Adrenal gland (tissue), 12 donors: ENCODE measurements around the gene MGAT5. TPM values are rescaled to one million over a fixed set of nuclear protein-coding genes. Genes with fewer than 3 reads are reported as not detected.

Source experiments
- DNase-seq, 7 donors: peaks; one replicate each; pipeline ENCODE4 v3.0.0-alpha.2; 2019 to 2020
- H3K27ac ChIP-seq, 5 donors: fragments of 200-600 bp; sonication (generic) in 4 of 5; 1 replicate in 3 of 5; 2 replicates in 2 of 5; pipeline versions ENCODE4 v1.5.1 to v1.8.0; 2016 to 2020; ENCODE audit warnings: mild to moderate bottlenecking in 1 of 5
- H3K27me3 ChIP-seq: fragments of 200-600 bp; 2 replicates; pipeline ENCODE4 v1.8.0; 2021
- H3K36me3 ChIP-seq, 2 donors: fragments of 200-600 bp; replicated peaks in 1 of 2; 1 replicate in 1 of 2; 2 replicates in 1 of 2; pipeline versions ENCODE4 v1.5.1 to v1.8.0; 2018 to 2022
- H3K4me1 ChIP-seq, 2 donors: fragments of 200-600 bp; replicated peaks in 1 of 2; 1 replicate in 1 of 2; 2 replicates in 1 of 2; pipeline versions ENCODE4 v1.5.1 to v1.8.0; 2018 to 2021
- H3K4me3 ChIP-seq, 4 donors: fragments of 200-600 bp; sonication (generic) in 3 of 4; one replicate each; pipeline ENCODE4 v1.5.1; 2016 to 2018
- H3K9me3 ChIP-seq, 3 donors: fragments of 200-600 bp; sonication (generic) in 1 of 3; replicated peaks in 1 of 3; 1 replicate in 2 of 3; 2 replicates in 1 of 3; pipeline versions ENCODE4 v1.5.1 to v1.8.0; 2016 to 2021
- CTCF ChIP-seq, 6 experiments: fragments of 450-650 bp in 4 of 6; fragments of 200-600 bp in 2 of 6; sonication (generic) in 1 of 6; IDR thresholded peaks; 1 replicate in 5 of 6; 2 replicates in 1 of 6; pipeline versions ENCODE4 v1.5.1 to v1.8.0; 2016 to 2021; ENCODE audit warnings: antibody characterized with exemption in 6 of 6, mild to moderate bottlenecking in 2 of 6, moderate library complexity in 1 of 6
- POLR2A ChIP-seq, 2 donors: fragments of 450-650 bp; IDR thresholded peaks; one replicate each; pipeline ENCODE4 v1.6.1; 2017; ENCODE audit warnings: antibody characterized with exemption in 2 of 2, mild to moderate bottlenecking in 2 of 2, moderate library complexity in 1 of 2
- WGBS, 4 donors: extraction: QIAGEN DNeasy Blood & Tissue Kit in 2 of 4; methylation state at CpG; one replicate each; pipeline versions ENCODE4 v1.1.5 to v1.1.7; 2013 to 2017; 5-methylcytosine and 5-hydroxymethylcytosine counted together
- intact Hi-C, 2 donors: fragments of 100-400 bp; cut with DNase I; formaldehyde crosslinking; loops; one replicate each; pipeline versions ENCODE4 v1.14.1 to v1.15.0; 2022 to 2023
- polyA plus RNA-seq, 3 donors: library from polyadenylated mRNA; stranded (reverse); fragments of 200-250 nt in 2 of 3; fragments of 350-450 nt in 1 of 3; fragmentation: Illumina TruSeq in 1 of 3; extraction: RNeasy Lipid Tissue Mini Kit (QIAGEN cat#74804) in 1 of 3; gene quantifications; one replicate each; pipeline ENCODE4 v1.2.3, GENCODE V29; 2013 to 2014
- total RNA-seq, 9 donors: library from RNA; depleted of rRNA in 4 of 9; stranded (reverse); fragments of >200 nt in 4 of 9; fragments of 120-200 nt in 1 of 9; fragmentation: NEBNext Ultra II Directional in 1 of 9; extraction: Animal tissue kit (Norgen Biotek cat#: 25700) in 1 of 9; gene quantifications; one replicate each; pipeline versions ENCODE4 v1.1.0 to v1.2.4, GENCODE V29; 2013 to 2023
- donor health status: healthy with polysubstance abuse.
- donor health status: Bipolar disorder and iron deficiency.
- donor health status: DM: yes; HTN: yes; CAD: no.
- donor health status: DM: no; HTN: no; CAD: no.
- donor health status: DM: no; HTN: no; CAD: no.
- donor health status: DM: yes; HTN: yes; CAD: no.

Gene MGAT5
- total and polyA plus RNA-seq, 12 donors = 2.9 to 74.6 (median 41.1) TPM

GRCh38 chr2:134283661-134284060 lies 29.8 kb downstream of the MGAT5 start:
- H3K27me3 ChIP-seq = no peaks in the 10 kb centered on the region
- no peaks in the 10 kb centered on the region for H3K36me3 ChIP-seq
- H3K4me1 ChIP-seq = peaks cover 0 to 11% of the 10 kb centered on the region in 2 donors
- H3K4me3 ChIP-seq = no peak overlapping the region
- intact Hi-C loops = no loop called here
- no peak for DNase-seq
- no peak overlapping the region for H3K27ac ChIP-seq
- TF ChIP-seq POLR2A (IDR thresholded peaks at IDR 0.05) = no peak
- TF ChIP-seq CTCF (IDR thresholded peaks at IDR 0.05) = no peak
- no peaks in the 10 kb centered on the region for H3K9me3 ChIP-seq
- 70 to 89% (median 85%) methylated on average over 5 of the region's 5 CpGs for WGBS, 4 donors

- no peaks in the 10 kb centered on the region for H3K36me3 ChIP-seq
- intact Hi-C loops = no loop called here
- TF ChIP-seq POLR2A (IDR thresholded peaks at IDR 0.05) (no peak), CTCF (IDR thresholded peaks at IDR 0.05) (no peak)
- H3K9me3 ChIP-seq = no peaks in the 10 kb centered on the region
- 95 to 100% (median 98%) methylated on average over 1 of the region's 1 CpG for WGBS, 4 donors
- H3K27ac ChIP-seq = no peak overlapping the region
- no peak overlapping the region for H3K4me3 ChIP-seq
- H3K4me1 ChIP-seq = peaks cover 0 to 7% of the 10 kb centered on the region in 2 donors
- no peaks in the 10 kb centered on the region for H3K27me3 ChIP-seq
- no peak for DNase-seq
These were observed 30.3 kb downstream of the MGAT5 start for GRCh38 chr2:134284119-134284670.

DNA sequence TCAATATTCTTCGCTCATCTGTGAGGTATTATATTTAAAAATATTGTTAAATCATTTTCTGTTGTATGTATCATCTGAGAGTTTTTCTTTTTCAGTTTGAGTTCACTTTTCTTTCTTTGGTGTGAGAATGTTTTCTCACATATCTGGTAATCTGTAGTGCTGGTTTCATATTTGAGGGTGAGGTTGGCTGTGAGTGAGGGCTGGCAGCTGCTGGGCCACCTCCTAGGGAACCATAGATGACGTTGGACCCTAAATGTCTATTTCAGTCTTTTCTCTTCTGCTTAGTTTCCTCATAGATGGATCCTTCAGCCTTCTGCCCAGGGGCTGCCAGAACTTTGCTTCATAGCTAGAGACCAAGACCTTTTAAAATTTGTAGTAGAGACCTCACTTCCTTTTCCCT lies 33.5 kb downstream of the MGAT5 start:
- Histone ChIP-seq H3K27me3 (no peaks in the 10 kb centered on the region), H3K4me1 (peaks cover 0 to 7% of the 10 kb centered on the region in 2 donors), H3K27ac (no peak overlapping the region), H3K4me3 (no peak overlapping the region), H3K9me3 (no peaks in the 10 kb centered on the region), H3K36me3 (no peaks in the 10 kb centered on the region)
- WGBS, 4 donors = 77 to 90% (median 84%) methylated on average over 2 of the region's 2 CpGs
- intact Hi-C loops = no loop called here
- DNase-seq = no peak
- TF ChIP-seq POLR2A (IDR thresholded peaks at IDR 0.05) = no peak
- TF ChIP-seq CTCF (IDR thresholded peaks at IDR 0.05) = no peak

GRCh38 chr2:134288814-134289213 lies 34.9 kb downstream of the MGAT5 start:
- Histone ChIP-seq H3K4me1 (peaks cover 0 to 7% of the 10 kb centered on the region in 2 donors), H3K4me3 (no peak overlapping the region), H3K36me3 (no peaks in the 10 kb centered on the region), H3K27me3 (no peaks in the 10 kb centered on the region), H3K9me3 (no peaks in the 10 kb centered on the region), H3K27ac (no peak overlapping the region)
- no peak for TF ChIP-seq POLR2A (IDR thresholded peaks at IDR 0.05)
- TF ChIP-seq CTCF (IDR thresholded peaks at IDR 0.05) = no peak
- intact Hi-C loops = no loop called here
- DNase-seq = no peak
- WGBS, 4 donors = 90 to 97% (median 94%) methylated on average over 3 of the region's 3 CpGs
